ENCODE measurements around the gene PCED1A.

GRCh38 chr20:2820896-2821869, 19.3 kb downstream of the PCED1A start:
- TF ChIP-seq CTCF (IDR thresholded peaks at IDR 0.05; ENCODE audit: low read length) (no peak), EZH2 (IDR thresholded peaks at IDR 0.05; ENCODE audit: borderline replicate concordance, low read length) (no peak)

Measured in OCI-LY1 (cell line).